Raji (cell line): ENCODE results near the gene ENPP5.

Source experiments
- POLR2A ChIP-seq: IDR thresholded peaks from 2 replicates; pipeline ENCODE4 v1.6.1; 2011; ENCODE audit warnings: low read depth, low read length, control low read depth; ENCODE audit not compliant: insufficient read depth

ENPP5 gene

DNA sequence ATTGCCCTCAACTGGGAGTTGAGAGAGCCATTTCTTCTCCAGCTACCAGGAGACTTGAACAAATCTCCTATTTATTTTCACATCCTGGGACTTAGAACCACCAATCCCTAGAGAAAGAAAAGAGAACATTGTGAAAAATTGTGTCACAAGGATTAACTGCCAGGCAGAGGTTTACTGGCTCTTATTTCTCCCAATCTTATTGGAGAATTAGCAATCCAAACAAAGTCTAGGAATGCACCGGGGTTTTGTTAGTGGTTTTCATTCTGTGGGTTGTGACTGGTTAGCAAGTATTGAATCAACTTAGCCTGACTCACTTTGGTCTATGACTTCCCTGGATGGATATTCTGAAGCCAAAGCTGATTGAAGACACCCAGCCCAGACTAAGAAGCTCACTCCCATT lies 21.2 kb upstream of the ENPP5 start:
- TF ChIP-seq POLR2A: no peak

DNA sequence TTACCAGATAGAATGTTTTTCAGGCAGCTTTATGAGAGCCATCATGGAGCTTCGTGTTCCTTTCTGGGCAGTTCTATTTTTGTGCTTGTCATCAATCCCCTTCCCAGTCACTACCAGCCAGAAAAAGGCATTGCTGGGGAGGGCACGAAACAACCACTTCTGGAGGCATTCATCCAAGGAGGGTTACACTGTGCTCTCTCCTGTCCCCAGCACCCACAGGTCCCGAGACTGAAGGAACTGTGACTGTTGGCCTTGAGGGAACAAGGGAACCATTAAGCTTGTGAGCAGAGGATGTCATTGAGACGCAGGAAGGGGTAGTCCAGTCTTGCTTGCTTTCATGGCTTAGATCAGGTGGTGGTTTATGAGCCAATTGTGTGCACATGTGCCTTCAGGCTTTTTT lies 20.1 kb upstream of the ENPP5 start:
- no peak for TF ChIP-seq POLR2A

DNA sequence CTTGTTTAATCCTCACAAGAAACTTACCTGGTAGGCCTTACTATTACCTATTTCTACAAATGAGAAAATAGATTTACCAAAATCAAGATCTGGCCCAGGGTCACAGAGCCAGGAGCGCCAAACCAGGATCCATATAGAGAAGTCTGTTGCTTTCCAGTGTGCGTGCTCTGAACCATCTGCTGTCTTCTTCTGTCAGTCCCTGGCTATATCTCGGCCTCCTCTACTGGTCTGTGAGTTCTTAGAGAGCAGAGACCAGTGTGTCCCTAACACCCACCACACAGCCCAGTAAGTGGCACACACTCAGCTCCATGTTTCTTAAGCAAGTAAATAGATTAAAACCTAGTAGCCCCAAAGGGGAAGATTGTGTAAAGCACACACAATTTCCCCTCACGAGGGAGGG lies 18.9 kb upstream of the ENPP5 start:
- TF ChIP-seq POLR2A: no peak

DNA sequence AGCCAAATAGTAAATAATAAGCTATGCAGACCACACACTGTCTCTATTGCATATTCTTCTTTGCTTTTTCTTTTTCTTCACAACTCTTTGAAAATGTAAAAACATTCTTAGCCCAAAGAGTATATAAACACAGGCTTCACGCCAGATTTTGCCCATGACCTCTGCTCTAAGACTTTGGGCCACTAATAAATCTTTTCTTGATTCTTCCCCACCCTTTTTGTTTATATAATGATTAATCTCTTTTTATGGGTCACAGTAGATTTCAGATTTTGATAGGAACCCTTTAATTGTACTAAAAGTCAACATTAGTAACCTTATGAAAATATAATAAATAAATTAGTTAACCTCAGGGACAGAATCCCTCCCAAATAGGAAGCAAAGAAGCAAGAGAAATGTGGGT lies 15.8 kb upstream of the ENPP5 start:
- TF ChIP-seq POLR2A: no peak

DNA sequence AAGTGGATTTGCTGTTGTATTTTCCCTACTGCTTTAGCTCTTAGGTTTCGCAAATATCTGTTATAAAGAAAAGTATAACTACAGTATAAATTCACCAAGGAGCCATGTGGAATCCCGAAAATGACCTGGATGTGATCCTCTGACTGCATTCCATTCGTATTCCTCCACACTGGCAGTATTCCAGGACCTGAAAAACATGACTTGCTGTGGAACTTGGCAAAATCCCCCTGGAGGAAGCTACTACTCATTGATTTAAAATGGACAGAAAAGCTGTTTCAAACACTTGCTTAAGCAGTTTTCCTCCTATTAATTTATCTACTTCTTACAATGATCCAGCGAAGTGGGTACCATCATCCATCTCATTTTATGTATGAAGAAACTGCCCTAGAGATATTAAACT lies 13.3 kb upstream of the ENPP5 start:
- TF ChIP-seq POLR2A: no peak

DNA sequence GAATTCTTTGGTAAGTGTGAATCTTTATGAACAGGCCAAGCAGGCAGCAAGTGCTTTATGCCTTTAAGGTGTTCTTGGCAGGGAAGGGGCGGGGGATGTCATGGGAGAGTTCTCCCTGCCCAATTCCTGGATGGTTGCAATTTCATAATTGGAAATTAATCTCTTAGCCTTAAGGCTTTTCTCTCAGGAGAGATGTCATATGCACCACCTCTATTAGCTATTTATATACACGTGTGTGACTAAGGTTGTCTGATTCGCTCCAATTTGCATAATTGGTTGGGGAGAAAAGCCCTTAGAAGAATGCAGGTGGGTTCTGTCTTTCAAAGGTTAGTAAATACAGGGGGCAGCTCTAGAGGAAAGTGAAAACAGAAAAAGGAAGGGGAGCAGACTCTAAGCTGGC lies 5.2 kb upstream of the ENPP5 start:
- TF ChIP-seq POLR2A: no peak

DNA sequence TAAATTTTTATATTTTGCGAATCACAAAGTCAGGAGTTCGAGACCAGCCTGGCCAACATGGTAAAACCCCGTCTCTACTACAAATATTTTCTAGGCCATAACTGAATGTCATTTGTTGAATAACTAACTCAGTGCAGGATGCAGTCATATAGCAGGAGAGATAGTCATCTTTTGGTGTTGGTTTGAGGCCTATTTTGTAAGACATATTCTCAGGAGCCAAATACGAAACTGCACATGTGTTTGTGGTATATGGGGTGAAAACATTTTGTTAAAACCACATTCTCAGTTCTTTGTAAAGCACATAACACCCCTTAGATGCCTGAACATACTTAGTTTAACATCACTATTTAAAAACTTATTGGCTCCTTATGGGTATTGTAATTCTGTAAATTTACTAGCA lies 4.7 kb upstream of the ENPP5 start:
- TF ChIP-seq POLR2A: no peak

DNA sequence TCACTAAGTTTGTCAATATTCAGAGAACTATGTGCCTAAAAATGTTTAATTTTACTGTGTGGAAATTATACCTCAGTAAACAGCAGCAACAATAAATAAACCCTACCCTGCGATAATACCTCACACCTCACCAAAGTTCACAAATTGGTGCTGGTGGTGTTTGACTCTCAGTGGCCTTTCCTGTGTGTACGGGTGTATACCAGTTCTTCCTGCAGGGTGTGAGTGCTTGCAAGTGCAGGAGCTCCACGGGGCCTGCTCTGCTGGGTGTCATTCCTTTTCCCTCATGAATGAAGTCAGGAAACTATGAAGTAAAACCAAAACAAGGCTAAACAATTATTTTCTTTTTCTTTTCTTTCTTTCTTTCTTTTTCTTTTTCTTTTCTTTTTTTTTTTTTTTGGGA lies 4.1 kb upstream of the ENPP5 start:
- no peak for TF ChIP-seq POLR2A

DNA sequence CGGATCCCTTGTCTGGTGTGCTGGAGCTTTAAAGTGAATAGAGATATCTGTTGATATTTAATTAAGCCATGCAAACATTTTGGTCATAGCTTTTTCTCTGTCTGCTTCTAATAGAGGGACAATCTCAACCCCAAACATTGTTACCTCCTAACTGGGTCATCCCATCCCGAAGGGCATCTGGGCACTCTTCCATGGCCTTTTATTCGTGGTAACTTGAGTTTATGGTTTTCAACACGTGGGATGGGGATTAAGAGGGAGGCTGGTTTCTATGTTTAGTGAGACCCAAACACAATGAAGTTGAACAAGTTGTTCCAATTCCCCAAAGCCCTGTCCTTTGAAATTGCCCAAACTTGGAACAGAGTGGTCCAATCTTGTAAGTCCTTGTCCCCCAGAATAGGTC lies 1.4 kb upstream of the ENPP5 start:
- no peak for TF ChIP-seq POLR2A

DNA sequence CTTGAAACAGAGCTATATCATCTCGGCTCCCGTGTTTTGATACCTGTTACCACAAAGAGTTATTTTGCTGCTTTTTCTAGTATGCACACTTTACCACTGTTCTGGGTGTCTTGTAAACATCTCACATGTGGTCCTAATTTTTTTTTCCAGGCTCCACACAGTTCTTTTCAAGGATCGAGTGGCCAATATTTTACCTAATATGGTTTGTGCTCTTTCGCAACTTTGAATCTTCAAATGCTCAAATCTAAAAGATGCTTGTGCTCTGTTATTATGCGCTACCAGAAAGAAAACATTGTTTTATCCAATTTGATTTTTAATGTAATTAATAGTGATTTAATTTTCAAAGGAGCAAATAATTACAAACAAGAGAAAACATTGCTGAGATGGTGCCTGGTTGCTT lies 10.7 kb downstream of the ENPP5 start:
- no peak for TF ChIP-seq POLR2A

DNA sequence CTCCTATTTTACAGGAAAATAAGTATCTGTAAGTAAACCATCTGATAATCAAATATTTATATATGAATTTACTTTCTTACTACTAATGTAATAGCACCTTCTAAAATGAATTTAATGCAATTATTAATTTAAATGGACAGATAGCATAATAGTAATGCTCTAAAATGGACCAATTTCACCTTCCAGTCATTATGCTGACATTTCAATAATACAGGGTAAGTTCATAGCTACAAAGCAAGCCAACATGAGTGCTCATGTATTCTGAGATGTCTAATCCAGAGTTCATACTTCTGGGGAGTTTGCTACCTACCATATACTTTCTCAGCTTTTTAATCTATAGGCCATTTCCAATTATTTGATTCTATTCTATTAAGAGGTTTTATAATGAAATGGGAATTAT lies 11.6 kb downstream of the ENPP5 start:
- no peak for TF ChIP-seq POLR2A

DNA sequence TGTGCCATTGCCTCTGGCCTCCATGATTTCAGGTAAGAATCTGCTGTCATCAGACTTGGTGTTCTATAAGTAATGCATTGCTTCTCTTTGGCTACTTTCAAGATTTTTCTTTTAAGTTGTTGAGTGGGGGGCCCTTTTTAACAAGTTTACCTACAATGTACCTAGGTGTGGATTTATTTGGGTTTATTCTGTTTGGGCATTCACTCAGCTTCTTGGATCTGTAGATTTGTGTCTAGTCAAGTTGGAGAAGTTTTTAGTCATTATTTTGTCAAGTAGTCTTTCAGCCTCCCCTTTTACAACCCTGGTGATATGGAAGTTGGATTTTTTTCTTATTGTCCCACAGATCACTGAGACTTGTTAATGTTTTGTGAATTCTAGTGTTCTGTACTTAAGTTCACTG lies 14.1 kb downstream of the ENPP5 start:
- TF ChIP-seq POLR2A: no peak

DNA sequence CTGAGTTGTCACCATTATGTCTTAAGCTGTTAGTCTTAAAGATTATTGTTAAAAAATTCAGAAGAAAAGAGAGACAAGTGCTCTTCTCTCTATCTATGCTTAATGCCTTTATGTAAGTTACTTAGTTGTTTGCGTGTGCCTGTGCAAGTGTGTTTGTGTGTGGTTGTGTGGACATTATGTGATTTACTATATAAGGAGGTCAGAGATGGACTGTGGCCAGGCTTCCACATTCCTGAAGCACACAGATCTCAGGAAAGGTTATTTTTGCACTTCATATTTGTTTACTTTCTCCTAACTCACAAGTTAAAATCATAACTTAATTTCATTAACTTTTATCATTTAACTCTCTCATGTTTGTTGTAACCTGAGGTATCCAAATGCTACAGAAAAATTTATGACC lies 26.5 kb downstream of the ENPP5 start:
- TF ChIP-seq POLR2A: no peak

DNA sequence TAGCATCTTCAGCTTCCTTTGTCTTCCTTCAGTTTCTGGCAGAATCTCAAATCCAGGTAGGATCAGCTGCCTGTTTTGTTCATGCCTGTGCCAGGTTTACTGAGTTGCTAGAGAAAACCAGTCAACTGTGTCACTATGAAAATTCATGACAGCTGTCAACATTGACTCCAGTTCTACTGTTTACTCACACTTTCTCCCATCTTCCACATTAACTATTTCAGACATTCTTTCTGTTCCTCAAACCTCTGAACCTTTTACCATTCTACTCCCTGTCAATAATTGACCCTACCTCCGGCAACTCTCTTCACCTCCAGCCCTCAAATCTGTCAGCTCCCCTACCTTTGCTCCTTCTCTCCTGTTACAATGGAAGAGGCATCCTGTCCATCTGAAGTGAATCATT lies 32.5 kb downstream of the ENPP5 start:
- no peak for TF ChIP-seq POLR2A

DNA sequence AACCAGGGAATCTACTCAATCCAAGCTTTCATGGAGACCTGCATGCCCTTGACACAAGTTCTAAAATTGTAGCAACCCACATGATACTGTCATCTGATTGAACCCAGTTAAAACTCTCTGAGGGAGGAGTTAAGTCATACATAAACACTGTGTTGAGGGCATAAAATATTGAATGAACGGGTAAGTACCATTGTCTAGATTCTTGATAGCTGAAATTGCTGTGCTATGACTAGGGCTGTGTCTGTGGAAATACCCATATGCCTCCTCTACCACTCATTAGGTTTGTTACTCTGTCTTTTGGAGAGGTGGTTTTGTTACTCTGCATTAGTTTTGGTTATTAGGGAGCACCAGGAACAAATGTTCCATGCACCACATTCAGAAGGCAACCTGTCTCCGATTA lies 33.4 kb downstream of the ENPP5 start:
- TF ChIP-seq POLR2A: no peak

DNA sequence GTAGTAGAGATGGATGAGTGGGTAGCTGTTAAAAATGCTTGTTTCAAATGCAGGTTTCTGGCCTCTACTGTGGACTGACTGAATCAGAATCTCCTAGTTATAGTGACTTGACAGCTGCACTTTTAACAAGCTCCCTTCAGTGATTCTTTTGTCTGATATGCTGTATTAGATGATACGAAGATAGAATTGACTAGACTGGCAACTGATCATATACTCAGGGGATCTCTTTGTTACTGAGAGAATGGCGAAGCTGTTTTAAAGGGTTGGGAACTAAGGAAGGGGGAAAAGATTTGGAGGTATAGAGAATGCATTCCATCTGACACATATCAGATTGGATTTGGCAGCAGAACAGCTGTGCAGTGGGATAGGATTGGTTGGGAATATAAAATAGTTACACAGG lies 33.9 kb downstream of the ENPP5 start:
- no peak for TF ChIP-seq POLR2A

DNA sequence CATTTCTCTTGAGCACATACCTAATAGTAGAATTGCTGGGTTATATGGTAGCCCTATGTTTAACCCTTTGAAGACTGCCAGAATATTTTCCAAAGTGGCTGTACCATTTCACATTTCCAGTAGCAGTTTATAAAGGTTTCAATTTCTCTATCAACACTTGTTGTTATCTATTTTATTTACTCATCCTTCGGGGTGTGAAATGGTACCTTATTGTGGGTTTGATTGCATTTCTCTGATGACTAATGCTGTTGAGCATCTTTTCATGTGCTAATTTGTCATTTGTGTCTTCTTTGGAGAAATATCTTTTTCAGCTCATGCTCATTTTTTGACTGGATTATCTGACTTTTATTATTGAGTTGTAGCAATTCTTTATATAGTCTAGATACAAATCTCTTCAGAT lies 35.6 kb downstream of the ENPP5 start:
- no peak for TF ChIP-seq POLR2A

DNA sequence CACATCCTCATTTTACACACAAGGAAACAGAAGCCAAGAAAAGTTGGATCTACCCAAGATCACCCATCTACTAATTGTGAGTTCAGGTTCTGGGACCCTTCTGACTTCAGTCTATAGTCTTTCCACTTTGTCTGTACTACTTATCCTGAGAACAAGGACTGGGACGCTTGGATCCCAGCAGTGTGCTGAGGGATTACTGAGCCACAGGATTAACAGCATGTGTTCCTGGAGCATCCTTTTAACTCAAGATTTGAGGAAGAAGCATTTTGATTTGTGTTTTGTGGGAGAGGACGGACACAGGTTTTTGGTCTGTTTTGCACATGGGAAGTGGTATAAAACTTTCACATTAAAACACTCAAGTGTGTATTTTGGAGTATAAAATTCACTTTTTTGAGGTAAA lies 36.6 kb downstream of the ENPP5 start:
- no peak for TF ChIP-seq POLR2A
